VCaP (cell line): Measurements from ENCODE around the gene BTRC.

Experiments used
- H3K27ac ChIP-seq: fragments of 450-650 bp; 2 replicates; pipeline ENCODE4 v1.5.1; 2017
- CTCF ChIP-seq: fragments of 450-650 bp; conservative IDR thresholded peaks from 2 replicates; pipeline ENCODE4 v1.5.1; 2017; ENCODE audit warnings: mild to moderate bottlenecking, moderate library complexity

Gene BTRC

GRCh38 chr10:101566333-101567164 is 212.6 kb downstream of the BTRC start:
- no peak for TF ChIP-seq CTCF
- no peak overlapping the region for H3K27ac ChIP-seq

DNA sequence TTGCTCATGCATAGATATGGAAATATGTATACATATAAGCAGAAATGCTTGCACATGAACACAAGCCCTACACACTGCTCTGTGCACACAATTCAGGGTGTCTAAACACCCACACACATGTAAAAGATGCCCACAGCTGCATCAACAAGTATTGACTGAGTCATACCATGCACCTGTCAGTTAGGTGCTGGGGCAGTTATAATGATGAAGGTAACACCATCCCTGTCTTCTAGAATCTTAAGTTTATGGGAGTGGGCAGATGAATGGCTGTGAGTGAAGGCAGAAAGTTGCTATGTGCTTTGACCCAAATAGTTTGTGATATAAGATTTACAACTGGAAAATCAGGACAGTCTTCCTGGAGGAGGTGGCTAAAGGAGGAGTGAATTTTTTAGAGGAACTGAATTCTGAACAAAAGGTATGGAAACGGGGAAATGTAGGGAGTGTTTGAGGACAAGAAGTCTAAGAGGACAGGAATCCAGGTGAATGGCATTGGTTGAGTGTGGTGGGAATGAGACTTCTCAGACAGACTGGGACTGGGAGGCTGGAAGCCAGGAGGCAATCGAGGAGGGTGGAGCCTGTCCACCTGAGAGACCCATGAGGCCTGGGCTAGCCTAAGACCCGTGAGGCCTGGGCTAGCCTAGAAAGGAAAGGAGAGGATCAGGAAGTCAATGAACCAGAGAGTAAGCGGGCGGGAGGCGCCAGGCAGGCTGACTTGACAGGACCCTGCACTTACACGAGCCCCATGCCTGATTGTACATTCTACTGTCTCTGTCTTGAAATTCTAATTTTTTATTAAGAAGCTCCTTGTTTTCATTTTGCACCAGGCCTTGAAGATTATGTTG is 213.4 kb downstream of the BTRC start:
- no peak overlapping the region for H3K27ac ChIP-seq
- no peak for TF ChIP-seq CTCF

DNA sequence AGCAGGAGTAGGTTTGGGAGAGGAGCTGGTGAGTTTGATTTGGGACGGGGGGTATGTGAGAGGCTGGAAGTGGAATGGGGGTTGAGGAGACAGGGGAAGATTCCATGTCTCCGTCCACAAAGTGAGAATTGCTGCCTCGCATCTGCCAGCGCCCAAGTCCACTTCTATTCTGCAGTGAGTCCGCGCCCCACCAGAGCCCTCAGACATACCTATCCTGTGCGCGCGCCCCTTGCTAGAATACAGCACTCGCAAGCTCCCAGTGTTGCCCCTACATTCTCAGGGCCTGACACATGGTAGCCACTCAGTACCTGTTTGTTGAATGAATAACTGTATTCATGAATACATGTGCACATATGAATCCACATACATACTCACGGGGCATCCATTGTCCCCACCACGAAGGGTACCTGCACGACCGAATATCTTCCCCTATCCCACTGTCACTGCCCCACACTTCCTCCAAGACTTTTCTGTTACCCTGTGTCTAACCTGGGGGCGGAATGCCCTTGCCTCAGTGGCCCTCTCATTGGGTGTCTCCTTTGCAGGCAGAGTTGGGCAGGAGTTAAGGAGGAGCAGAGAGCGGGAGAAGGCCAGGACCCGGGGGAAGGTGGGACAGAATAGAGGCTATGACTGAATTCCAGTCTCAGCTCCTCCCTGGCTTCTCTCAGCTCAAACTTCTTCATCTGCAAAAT is 214.2 kb downstream of the BTRC start:
- no peak overlapping the region for H3K27ac ChIP-seq
- no peak for TF ChIP-seq CTCF

GRCh38 chr10:101569323-101569621 is 215.3 kb downstream of the BTRC start:
- TF ChIP-seq CTCF: no peak
- H3K27ac ChIP-seq: no peak overlapping the region

DNA sequence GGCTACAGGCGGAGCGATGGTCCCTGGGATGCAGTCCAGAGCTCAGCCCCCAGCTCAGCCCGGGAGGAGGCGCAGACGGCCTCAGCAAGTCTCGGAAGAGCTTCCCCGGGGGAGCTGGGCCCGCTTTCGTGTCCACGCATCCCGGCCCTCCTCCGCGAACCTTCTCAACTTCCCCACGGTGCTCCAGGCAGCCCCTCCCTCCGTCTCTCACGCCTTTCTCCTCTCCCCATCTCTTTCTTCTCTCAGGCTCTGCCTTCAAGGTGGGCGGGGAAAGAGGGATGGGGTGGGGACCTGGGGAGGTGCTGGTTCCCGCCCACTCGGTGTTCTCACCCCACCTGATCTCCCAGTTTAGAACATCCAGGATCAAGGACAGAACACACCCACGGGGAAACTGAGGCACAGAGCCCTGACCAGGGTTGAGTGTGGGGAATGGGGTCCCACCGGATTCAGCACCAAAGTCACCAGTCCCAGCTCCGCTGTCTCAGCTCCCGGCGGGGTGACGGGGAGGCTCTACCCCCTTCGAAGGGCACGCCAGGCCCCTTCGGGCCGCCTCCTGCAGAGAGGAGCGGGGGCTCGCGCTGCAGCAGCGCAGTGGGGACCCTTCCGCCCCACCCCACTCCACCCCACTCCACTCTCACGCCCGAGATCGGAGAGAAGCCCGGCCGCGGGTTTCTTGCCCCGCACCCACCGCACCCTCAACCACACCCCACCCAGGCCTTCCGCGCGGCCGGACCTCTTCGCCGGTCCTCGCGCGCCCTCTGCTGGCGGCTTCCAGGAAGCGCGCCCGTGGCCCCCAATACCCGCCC is 215.9 kb downstream of the BTRC start:
- peak overlapping the region; percentile 45; the same call in 1 of the 2 replicates for H3K27ac ChIP-seq
- TF ChIP-seq CTCF: peak; percentile 86

DNA sequence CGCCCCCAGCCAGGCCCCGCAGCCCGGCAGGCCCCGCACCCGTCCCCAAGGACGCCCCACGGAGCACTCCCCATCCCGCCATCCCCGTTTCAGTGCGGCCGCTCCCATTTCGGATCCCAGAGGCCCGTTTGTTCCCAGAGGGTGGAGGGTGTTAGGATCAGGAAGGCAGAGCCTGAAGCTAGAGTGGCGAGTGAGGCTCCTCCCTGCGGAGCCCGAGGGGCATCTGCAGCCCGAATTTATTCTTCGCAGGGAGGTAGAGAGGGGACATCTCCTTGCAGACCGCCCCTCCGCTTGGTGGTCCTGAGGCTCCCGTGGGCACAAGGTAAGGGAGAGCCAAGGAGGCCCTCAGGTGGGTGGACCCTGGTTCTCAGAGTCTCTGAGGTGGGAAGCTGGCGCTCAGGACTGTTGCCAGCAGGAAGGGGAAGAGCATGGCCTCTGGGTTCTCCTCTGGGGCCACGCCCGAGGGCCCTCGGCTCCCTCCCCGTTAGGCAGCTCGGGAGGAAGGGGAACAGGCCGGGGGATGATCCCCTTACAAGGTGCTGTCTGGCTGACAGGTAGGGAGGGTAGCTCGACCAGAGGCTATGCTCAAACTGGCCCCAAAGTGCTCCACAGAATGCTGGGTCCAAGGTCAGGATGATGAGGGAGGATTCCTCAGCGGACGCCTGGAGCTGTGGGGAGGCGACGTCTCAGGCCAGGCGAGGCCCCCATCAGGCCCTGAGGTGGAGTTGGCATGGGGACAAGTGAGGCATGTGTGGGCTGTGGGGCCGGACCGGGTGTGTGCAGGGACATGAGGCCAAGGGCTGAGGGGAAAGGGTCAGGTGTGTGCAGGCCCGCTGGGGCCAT is 216.7 kb downstream of the BTRC start:
- peak; percentile 61 for TF ChIP-seq CTCF
- H3K27ac ChIP-seq: peak overlapping the region; percentile 45; the same call in 1 of the 2 replicates
